IgD-negative memory B cell (primary cell): ENCODE data around the gene SNX9. TPM values are rescaled to one million over a fixed set of nuclear protein-coding genes. Genes with fewer than 3 reads are reported as not detected.
"Not testable (repeated sequence)": the region's sequence is repeated elsewhere in the genome, so short reads cannot be mapped to it uniquely, and the experiment has no call there.

Experiments used
- H3K27ac Mint-ChIP-seq, 3 donors: one replicate each; pipeline ENCODE4 v1.8.0; 2020 to 2022; ENCODE audit warnings: mild to moderate bottlenecking in 3 of 3, mixed read lengths in 3 of 3, moderate library complexity in 1 of 3
- H3K27me3 Mint-ChIP-seq: one replicate; pipeline ENCODE4 v1.8.0; 2021; ENCODE audit warnings: mixed read lengths
- H3K36me3 Mint-ChIP-seq: one replicate; pipeline ENCODE4 v1.8.0; 2020; ENCODE audit warnings: mild to moderate bottlenecking, mixed read lengths
- H3K4me1 Mint-ChIP-seq, 3 donors: one replicate each; pipeline ENCODE4 v1.8.0; 2020 to 2022; ENCODE audit warnings: mixed read lengths in 3 of 3, mild to moderate bottlenecking in 1 of 3
- H3K4me3 Mint-ChIP-seq, 4 donors: one replicate each; pipeline ENCODE4 v1.8.0; 2020 to 2022; ENCODE audit warnings: mild to moderate bottlenecking in 4 of 4, mixed read lengths in 4 of 4, moderate library complexity in 3 of 4
- H3K9me3 Mint-ChIP-seq, 3 donors: one replicate each; pipeline ENCODE4 v1.8.0; 2020 to 2021; ENCODE audit warnings: mixed read lengths in 3 of 3, mild to moderate bottlenecking in 1 of 3
- polyA plus RNA-seq: library from polyadenylated mRNA; unstranded; fragments of 300-500 nt; fragmentation: Illumina TruSeq; gene quantifications from one replicate; pipeline ENCODE4 v1.2.3, GENCODE V29; 2021

Gene SNX9
- polyA plus RNA-seq, 1 donor from 2014 or later, result 21.0 TPM

DNA sequence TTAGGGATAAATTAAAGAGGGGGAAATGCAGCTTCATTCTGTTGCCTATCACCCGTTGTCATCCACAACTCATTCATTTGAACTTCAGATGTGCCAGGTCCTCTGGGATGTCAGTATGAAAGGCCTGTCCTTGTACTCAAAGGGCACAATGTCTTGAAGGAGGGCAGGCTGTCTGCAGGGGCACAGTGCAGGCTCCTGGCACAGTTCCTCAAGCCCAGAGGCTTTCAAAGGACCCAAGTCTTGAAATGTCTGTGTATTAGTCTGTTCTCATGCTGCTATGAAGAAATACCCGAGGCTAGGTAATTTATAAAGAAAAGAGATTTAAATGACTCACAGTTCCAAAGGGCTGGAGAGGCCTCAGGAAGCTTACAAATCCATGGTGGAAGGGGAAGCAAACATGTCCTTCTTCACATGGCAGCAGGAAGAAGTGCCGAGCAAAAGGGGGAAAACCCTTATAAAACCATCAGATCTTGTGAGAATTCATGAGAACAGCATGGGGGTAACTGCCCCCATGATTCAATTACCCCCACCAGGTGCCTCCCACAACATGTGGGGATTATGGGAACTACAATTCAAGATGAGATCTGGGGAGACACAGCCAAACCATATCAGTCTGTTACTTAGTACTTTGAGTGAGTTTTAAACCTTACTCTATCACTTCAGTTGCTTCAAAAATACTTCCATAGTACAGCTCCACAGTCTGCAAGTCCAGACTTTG lies 9.4 kb downstream of the SNX9 start:
- no peak overlapping the region for H3K4me3 Mint-ChIP-seq
- H3K27me3 Mint-ChIP-seq, result peaks cover 1% of the 10 kb centered on the region
- peaks cover 21 to 46% (median 42%) of the 10 kb centered on the region in 3 donors for H3K4me1 Mint-ChIP-seq
- peaks cover 20% of the 10 kb centered on the region for H3K36me3 Mint-ChIP-seq
- H3K9me3 Mint-ChIP-seq, result no peaks in the 10 kb centered on the region
- no peak overlapping the region for H3K27ac Mint-ChIP-seq

DNA sequence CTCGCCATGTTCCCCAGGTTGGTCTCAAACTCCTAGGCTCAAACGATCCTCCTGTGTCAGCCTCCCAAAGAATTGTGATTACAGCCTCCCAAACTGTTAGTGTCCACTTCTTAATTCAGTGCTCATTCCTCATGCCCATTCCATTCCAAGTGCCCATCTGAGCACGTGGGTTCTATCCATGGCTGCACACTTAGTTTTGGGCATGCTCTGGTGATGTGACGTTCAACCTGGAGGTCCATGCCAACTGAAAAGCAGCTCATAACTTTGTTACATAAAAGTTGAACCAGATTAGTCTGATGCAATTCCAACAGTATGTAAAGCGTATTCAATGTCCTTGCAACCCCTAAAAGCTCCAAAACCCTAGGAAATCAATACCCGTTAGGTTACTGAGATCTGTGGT lies 11.5 kb downstream of the SNX9 start:
- no peaks in the 10 kb centered on the region for H3K9me3 Mint-ChIP-seq

DNA sequence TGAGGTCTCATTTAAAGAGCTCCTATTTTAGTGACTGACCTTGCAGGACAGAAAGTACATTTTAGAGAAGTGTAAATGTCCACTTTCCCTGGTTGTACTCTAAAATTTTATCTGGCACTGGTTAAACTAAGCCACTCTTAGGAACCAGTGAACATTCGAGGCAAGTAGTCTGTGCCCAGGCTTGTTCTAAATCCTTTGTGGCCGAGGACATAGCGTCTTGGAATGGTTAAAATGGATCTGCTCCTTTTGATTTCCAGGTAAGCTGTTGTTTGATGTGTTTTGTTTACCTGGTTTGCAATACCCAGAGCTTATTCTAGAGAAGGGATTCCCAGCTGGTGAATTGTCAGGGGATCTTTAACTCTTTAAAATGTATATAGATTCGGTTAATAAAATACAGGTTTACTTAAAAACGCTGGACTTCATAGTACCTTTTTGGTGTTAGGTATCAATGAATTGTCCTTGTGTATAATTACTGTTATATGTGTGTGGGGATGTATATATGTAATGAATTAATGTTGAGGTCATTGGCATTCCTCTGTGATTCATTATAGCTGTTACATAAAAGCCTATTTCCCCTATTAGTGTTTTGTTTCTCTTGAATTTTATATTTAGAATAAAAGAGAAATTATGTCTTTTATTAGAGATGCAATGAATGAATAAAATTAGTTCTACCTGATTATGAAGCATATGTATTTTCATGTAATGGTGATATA lies 15.8 kb downstream of the SNX9 start:
- no peak overlapping the region for H3K4me3 Mint-ChIP-seq
- H3K27ac Mint-ChIP-seq, result no peak overlapping the region

More for the DNA sequence above, 11.5 kb downstream of the SNX9 start:
- Mint-ChIP-seq H3K27me3 (peaks cover 1% of the 10 kb centered on the region), H3K4me1 (peaks cover 22 to 51% (median 50%) of the 10 kb centered on the region in 3 donors), H3K27ac (peak overlapping the region in 1 of 3 donors; percentile 3), H3K36me3 (peaks cover 19% of the 10 kb centered on the region), H3K4me3 (peak overlapping the region in 1 of 4 donors; percentile 47)

DNA sequence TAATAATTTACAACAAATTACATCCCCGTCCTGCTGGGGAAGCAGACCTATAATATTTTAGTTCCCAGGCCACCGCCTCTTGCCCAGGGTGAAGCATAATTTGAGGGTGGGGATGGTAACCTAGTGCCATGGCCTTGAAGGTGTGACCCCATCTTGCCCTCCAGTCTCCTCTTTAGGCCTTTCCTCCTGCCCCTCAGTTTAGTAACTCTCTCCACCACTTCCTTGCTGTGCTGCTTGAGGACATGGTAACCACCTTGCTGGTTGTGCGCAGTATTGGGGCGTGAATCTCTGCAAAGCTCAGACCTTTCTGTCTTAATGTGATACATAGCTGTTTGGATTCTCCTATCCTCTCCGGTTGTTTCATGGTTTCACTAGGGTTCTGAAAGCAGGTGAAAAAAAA lies 16.6 kb downstream of the SNX9 start:
- Mint-ChIP-seq H3K9me3 (no peaks in the 10 kb centered on the region), H3K4me1 (peaks cover 22 to 49% (median 40%) of the 10 kb centered on the region in 3 donors), H3K4me3 (peak overlapping the region in 1 of 4 donors; percentile 6), H3K27ac (no peak overlapping the region), H3K27me3 (peaks cover 1% of the 10 kb centered on the region), H3K36me3 (peaks cover 15% of the 10 kb centered on the region)

More for the DNA sequence above, 15.8 kb downstream of the SNX9 start:
- H3K4me1 Mint-ChIP-seq, result peaks cover 20 to 47% (median 40%) of the 10 kb centered on the region in 3 donors
- H3K36me3 Mint-ChIP-seq, result peaks cover 15% of the 10 kb centered on the region
- peaks cover 1% of the 10 kb centered on the region for H3K27me3 Mint-ChIP-seq
- no peaks in the 10 kb centered on the region for H3K9me3 Mint-ChIP-seq

DNA sequence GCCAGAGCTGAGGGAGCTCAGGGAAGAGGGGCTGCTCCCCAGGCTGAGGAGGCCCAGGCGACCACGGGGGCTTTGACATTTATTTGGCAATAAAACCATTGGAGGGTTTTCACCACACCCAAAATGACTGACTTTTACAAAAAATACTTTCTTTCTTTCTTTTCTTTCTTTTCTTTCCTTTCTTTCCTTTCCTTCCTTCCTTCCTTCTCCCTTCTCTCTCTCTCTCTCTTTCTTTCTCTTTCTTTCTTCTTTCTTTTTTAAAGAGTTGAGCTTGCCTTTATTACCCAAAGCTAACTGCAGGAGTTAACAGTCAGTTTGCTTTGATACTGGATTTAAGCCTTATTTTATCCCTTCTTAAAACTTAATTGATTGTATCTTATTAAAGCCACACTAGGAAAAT lies 17.2 kb downstream of the SNX9 start:
- Mint-ChIP-seq H3K4me1 (peaks cover 24 to 49% (median 40%) of the 10 kb centered on the region in 3 donors), H3K27me3 (peaks cover 1% of the 10 kb centered on the region), H3K27ac (no peak overlapping the region), H3K9me3 (no peaks in the 10 kb centered on the region), H3K4me3 (peak overlapping the region in 2 of 4 donors; percentile 36 to 65), H3K36me3 (peaks cover 15% of the 10 kb centered on the region)

DNA sequence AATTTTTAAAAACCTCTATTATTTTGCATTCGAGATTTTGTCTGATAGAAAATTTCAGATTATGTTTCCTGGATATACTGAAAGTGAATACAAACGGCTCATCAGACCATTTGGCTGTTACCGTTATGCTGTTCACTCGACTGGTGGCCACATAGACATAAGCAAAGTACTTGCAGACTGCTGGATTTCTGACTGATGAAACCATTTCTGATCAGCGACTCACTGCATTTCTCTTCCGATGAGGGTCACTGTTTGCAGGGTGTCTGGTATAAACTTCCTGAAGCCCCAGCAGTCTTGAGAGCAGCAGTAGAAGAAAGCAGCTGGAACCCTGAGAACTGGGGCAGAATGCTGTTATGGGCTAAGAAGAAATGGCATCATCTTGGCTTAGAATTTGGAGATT lies 17.7 kb downstream of the SNX9 start:
- Mint-ChIP-seq H3K27ac (no peak overlapping the region), H3K36me3 (peaks cover 13% of the 10 kb centered on the region), H3K4me1 (peaks cover 29 to 51% (median 45%) of the 10 kb centered on the region in 3 donors), H3K27me3 (no peaks in the 10 kb centered on the region), H3K4me3 (peak overlapping the region in 1 of 4 donors; percentile 59), H3K9me3 (no peaks in the 10 kb centered on the region)

DNA sequence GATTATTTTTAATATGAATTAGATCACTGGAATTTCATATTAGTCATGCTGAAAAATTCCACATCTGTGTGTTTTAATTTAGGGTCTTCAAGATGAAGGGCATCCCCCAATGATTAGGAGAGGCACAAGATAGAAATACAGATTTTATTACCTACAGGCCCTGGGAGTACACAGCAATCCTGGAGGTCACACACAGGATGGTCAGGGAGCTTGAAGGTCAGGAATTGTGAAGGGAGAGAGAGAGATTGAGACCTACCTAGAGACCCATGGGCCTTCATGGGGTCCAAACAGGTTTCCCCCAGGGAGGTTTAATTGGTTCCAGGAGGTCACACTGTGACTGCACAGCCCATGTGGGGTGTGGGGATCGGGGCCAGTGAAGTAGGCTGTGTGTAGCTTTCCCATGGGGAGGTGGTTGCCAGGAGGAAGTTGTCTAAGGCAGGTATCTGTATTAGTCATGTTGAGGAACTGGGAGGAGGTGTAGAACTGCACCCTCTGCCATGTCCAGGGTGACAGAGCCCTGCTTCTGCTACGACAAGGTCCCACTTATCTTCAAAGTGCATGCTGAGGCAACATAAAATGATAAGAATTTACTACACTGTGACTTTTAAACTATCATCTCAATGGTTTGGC lies 18.3 kb downstream of the SNX9 start:
- Mint-ChIP-seq H3K27ac (peak overlapping the region in 1 of 3 donors; percentile 3), H3K4me1 (peaks cover 34 to 54% (median 51%) of the 10 kb centered on the region in 3 donors), H3K9me3 (no peaks in the 10 kb centered on the region), H3K4me3 (peak overlapping the region in 2 of 4 donors; percentile 56 to 59), H3K27me3 (no peaks in the 10 kb centered on the region), H3K36me3 (peaks cover 13% of the 10 kb centered on the region)

DNA sequence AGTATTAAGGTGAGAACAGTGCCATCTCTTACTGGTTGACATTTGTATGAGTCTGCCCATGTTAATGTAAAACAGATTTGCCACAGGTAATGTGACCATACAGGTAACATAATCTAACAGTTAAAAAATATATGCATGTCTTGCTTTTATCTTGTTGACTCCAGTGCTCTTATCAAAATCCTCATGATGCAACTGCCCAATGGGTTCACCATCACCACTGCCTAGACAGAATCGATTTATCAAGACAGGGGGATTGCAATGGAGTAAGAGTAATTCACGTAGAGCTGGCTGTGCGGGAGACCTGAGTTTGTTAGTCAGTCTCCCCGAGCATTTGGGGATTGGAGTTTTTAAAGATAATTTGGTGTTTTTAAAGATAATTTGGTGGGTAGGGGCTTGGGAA lies 19.2 kb downstream of the SNX9 start:
- Mint-ChIP-seq H3K36me3 (peaks cover 10% of the 10 kb centered on the region), H3K27me3 (no peaks in the 10 kb centered on the region), H3K9me3 (no peaks in the 10 kb centered on the region), H3K27ac (peak overlapping the region in 2 of 3 donors; percentile 34 to 87), H3K4me1 (peaks cover 36 to 57% (median 50%) of the 10 kb centered on the region in 3 donors), H3K4me3 (peak overlapping the region in 1 of 4 donors; percentile 41)

DNA sequence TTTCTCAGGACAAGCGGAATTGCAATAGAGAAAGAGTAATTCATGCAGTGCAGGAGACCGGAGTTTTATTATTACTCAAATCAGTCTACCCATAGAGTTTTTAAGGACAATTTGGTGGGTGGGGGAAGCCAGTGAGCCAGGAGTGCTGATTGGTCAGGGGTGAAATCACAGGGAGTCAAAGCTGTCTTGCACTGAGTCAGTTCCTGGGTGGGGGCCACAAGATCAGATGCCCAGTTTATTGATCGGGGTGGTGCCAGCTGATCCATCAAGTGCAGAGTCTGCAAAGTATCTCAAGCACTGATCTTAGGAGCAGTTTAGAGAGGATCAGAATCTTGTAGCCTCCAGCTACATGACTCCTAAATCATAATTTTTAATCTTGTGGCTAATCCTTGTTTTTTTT lies 21.1 kb downstream of the SNX9 start:
- not testable (repeated sequence) for H3K9me3 Mint-ChIP-seq, H3K4me3 Mint-ChIP-seq

DNA sequence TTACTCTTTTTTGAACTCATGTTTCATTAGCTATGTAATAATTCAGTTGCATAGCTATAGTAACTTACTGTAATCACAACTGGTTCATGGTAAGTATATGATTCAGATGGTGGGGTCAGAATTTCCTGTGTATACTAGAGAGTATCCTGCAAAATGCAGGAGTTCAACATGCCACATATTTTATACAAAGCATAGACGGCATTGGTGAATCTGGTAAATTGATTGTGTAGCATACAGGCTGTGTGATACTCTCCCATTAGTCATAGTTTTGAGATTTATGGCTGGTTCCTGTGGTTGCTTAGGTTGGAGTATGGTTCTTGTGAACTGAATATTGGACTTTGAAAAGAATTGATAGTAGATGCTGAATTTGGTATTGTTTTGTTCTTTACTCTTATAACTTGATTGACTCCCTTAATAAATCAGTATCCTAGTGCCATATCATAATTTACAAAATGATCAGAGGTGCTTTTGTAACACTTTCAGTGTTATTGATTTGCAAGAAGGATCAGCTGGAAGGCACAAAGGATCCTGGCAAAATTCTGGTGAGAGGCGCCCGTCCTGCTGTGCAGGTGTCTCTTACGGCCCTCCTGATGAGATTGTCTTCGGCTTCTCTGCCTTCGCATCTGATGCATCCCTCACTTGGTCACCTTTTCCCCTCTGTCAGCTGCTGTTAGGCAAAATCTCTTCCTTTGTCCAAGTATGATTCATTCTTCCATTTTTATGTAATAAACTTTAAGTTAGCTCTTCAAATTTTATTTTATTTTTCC lies 22.6 kb downstream of the SNX9 start:
- peaks cover 48 to 63% (median 49%) of the 10 kb centered on the region in 3 donors for H3K4me1 Mint-ChIP-seq
- H3K27me3 Mint-ChIP-seq, result no peaks in the 10 kb centered on the region
- H3K27ac Mint-ChIP-seq, result peak overlapping the region in 2 of 3 donors; percentile 31 to 53
- H3K36me3 Mint-ChIP-seq, result peaks cover 11% of the 10 kb centered on the region
- H3K4me3 Mint-ChIP-seq, result peak overlapping the region in 2 of 4 donors; percentile 71 to 80
- no peaks in the 10 kb centered on the region for H3K9me3 Mint-ChIP-seq

More for the DNA sequence above, 21.1 kb downstream of the SNX9 start:
- not testable (repeated sequence) for H3K27me3 Mint-ChIP-seq, H3K36me3 Mint-ChIP-seq, H3K27ac Mint-ChIP-seq
- H3K4me1 Mint-ChIP-seq, result peaks cover 41 to 60% (median 45%) of the 10 kb centered on the region in 3 donors

DNA sequence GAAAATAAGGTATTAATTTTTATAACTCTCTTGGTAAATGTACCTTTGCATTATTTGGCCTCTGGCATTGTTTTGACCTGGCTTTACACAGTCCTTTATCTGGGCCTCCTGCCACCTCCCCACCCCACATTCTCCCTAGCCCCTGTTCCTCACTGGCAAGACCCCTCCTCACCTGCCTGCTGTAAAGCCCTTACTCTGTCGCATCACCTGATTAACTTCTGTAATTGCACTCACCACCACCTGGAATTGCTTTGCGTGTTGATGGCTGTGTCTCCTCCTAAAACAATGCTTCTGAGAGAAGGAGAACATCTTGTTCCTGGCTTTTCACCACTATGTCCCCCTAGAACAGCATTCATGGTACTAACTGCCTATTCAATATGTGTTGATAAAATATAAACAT lies 24.8 kb downstream of the SNX9 start:
- Mint-ChIP-seq H3K27ac (no peak overlapping the region), H3K4me1 (peaks cover 30 to 49% (median 36%) of the 10 kb centered on the region in 3 donors), H3K9me3 (peaks cover 0 to 6% (median 3%) of the 10 kb centered on the region in 3 donors), H3K4me3 (no peak overlapping the region), H3K27me3 (no peaks in the 10 kb centered on the region), H3K36me3 (peaks cover 11% of the 10 kb centered on the region)

DNA sequence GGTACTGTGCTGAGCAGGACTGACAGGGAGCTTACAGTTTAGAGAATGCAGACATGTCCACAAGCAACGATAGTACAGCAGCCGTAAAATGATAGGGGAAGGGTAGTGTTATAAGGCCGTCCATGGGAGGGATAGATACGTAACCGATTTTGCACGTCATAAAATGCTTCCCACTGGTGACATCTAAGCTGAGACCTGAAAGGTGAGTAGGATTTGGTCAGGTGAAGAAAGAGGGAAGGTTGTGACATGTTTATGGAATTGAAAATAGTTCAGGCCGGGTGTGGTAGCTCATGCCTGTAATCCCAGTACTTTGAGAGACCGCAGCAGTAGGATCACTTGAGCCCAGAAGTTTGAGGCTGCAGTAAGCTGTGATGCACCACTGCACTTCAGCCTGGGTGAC lies 25.6 kb downstream of the SNX9 start:
- no peaks in the 10 kb centered on the region for H3K27me3 Mint-ChIP-seq
- peaks cover 30 to 45% (median 41%) of the 10 kb centered on the region in 3 donors for H3K4me1 Mint-ChIP-seq
- H3K27ac Mint-ChIP-seq, result peak overlapping the region in 1 of 3 donors; percentile 10
- H3K4me3 Mint-ChIP-seq, result no peak overlapping the region
- peaks cover 0 to 13% (median 8%) of the 10 kb centered on the region in 3 donors for H3K9me3 Mint-ChIP-seq
- peaks cover 13% of the 10 kb centered on the region for H3K36me3 Mint-ChIP-seq

DNA sequence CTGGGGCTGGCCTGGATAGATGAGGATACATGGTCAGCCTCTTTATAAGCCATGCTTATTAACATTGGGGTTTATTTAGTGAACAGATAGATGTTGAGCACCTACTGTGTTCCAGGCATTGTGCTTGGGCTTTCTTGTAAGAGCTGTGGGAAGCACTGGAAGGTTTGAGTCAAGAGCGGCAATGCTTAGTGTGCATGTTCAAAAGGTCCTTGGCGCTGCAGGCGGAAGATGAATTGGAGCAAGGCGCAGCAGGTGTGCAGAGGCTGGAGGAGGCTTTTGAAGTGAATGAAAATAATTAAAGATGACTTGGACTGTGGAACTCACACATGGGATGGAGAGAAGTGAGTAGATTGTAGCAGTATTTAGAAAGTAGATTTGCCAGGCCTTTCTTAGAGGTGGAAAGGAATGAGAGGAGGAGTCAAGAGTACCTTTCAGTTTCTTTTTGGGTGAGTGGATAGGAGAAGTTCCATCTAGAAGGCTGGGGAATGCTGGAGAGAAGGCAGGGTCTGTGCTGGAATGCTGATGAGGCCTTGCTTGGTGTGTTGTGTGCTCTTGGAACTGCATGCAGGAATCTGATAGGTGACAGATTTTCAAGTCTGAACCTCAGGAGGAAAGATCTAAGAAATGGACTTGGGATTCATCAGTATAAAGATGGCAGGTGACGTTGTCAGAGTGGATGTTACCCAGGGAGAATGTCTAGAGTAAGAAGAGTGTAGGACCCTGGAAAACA lies 26.4 kb downstream of the SNX9 start:
- peaks cover 0 to 14% (median 8%) of the 10 kb centered on the region in 3 donors for H3K9me3 Mint-ChIP-seq
- no peaks in the 10 kb centered on the region for H3K27me3 Mint-ChIP-seq
- no peak overlapping the region for H3K4me3 Mint-ChIP-seq
- H3K36me3 Mint-ChIP-seq, result peaks cover 13% of the 10 kb centered on the region
- H3K4me1 Mint-ChIP-seq, result peaks cover 30 to 39% (median 38%) of the 10 kb centered on the region in 3 donors
- H3K27ac Mint-ChIP-seq, result peak overlapping the region in 2 of 3 donors; percentile 10 to 57

DNA sequence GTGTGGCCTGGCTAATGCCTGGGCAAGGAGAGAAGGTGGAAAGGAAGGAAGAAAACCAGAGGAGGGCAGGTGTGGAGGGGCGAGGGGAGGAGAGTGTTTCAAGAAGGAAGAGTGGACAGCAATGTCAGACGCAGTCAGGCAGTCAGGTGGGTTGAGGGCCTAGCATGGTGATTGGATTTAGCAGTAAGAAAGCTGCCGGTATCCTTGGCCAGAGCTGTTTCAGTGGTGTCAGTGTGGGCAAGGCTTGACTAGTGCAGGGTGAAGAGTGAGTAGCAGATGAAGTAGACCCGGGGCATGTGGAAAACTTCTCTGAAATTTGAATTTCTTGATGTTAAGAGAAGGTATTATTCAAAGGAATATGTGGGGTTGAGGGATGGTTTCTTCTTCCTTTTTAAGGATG lies 27.0 kb downstream of the SNX9 start:
- H3K36me3 Mint-ChIP-seq, result peaks cover 17% of the 10 kb centered on the region
- no peak overlapping the region for H3K4me3 Mint-ChIP-seq
- H3K27me3 Mint-ChIP-seq, result no peaks in the 10 kb centered on the region
- peaks cover 30 to 41% (median 39%) of the 10 kb centered on the region in 3 donors for H3K4me1 Mint-ChIP-seq
- H3K9me3 Mint-ChIP-seq, result peaks cover 0 to 20% (median 8%) of the 10 kb centered on the region in 3 donors
- H3K27ac Mint-ChIP-seq, result peak overlapping the region in 1 of 3 donors; percentile 57
